HepG2 (cell line): ENCODE data around the gene VENTX.
"Not testable (repeated sequence)": the region's sequence is repeated elsewhere in the genome, so short reads cannot be mapped to it uniquely, and the experiment has no call there.

Experiments
- FOXA3 ChIP-seq: IDR thresholded peaks from 2 replicates; pipeline ENCODE4 v1.6.1; 2016; ENCODE audit warnings: missing genetic modification reagents, missing compliant biosample characterization
- MYNN ChIP-seq: sonication (generic); formaldehyde crosslinking; IDR thresholded peaks from 2 replicates; pipeline ENCODE4 v1.4.0; 2020; ENCODE audit warnings: mild to moderate bottlenecking, low read depth, missing genetic modification reagents
- POLR2A ChIP-seq, 2 experiments: IDR thresholded peaks; 2 replicates each; pipeline ENCODE4 v1.6.1; 2011; ENCODE audit warnings: low read depth in 2 of 2, low read length in 2 of 2, mild to moderate bottlenecking in 1 of 2, moderate library complexity in 1 of 2; ENCODE audit not compliant: insufficient read depth in 1 of 2
- SIN3A ChIP-seq: IDR thresholded peaks from 2 replicates; pipeline ENCODE4 v1.6.1; 2011; ENCODE audit warnings: low read depth, mild to moderate bottlenecking, control low read depth, low read length, borderline replicate concordance
- SP1 ChIP-seq, 2 experiments: fragments of 450-650 bp in 1 of 2; sonication (generic) in 1 of 2; formaldehyde crosslinking in 1 of 2; IDR thresholded peaks; 2 replicates each; pipeline versions ENCODE4 v1.4.0 to v1.6.1; 2016 to 2020; ENCODE audit warnings: missing genetic modification reagents in 1 of 2
- STAT5B ChIP-seq: sonication (generic); formaldehyde crosslinking; IDR thresholded peaks from 2 replicates; pipeline ENCODE4 v1.4.0; 2020; ENCODE audit warnings: missing genetic modification reagents
- ZNF619 ChIP-seq: sonication (generic); formaldehyde crosslinking; IDR thresholded peaks from 2 replicates; pipeline ENCODE4 v1.4.0; 2020; ENCODE audit warnings: mild to moderate bottlenecking, missing genetic modification reagents
- ZZZ3 ChIP-seq: sonication (generic); formaldehyde crosslinking; IDR thresholded peaks from 2 replicates; pipeline ENCODE4 v1.4.0; 2020; ENCODE audit warnings: missing genetic modification reagents, mild to moderate bottlenecking, borderline replicate concordance
- TF ChIP-seq, protein P1 (sequence below): sonication (generic); formaldehyde crosslinking; IDR thresholded peaks from 2 replicates; pipeline ENCODE4 v1.5.0; 2020; ENCODE audit warnings: mild to moderate bottlenecking, missing genetic modification reagents, moderate library complexity
- TF ChIP-seq, protein P2 (sequence below): sonication (generic); formaldehyde crosslinking; conservative IDR thresholded peaks from 2 replicates; pipeline ENCODE4 v1.8.0; 2022; ENCODE audit warnings: missing genetic modification reagents
- TF ChIP-seq, protein P3 (sequence below): sonication (generic); formaldehyde crosslinking; IDR thresholded peaks from 2 replicates; pipeline ENCODE4 v1.4.0; 2020; ENCODE audit warnings: missing genetic modification reagents

DNA sequence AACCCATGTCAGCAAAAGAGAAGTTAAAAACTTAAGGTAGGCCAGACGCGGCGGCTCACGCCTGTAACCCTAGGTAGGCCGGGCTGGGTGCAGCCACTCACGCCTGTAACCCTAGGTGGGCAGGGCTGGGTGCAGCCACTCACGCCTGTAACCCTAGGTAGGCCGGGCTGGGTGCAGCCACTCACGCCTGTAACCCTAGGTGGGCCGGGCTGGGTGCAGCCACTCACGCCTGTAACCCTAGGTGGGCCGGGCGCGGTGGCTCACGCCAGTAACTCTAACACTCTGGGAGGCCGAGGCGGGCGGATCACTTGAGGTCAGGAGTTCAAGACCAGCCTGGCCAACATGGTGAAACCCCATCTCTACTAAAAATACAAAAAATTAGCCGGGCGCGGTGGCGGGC is 15.9 kb upstream of the VENTX start:
- not testable (repeated sequence) for TF ChIP-seq STAT5B (CRISPR knock-in tag); SIN3A; SP1 (IDR thresholded peaks at IDR 0.05); SP1 (CRISPR knock-in tag; IDR thresholded peaks at IDR 0.05); MYNN; FOXA3 (CRISPR knock-in tag); ZNF619 (CRISPR knock-in tag); ZZZ3; POLR2A (IDR thresholded peaks at IDR 0.05; ENCODE audit: insufficient read depth in 1 of 2, low read depth in 2 of 2, low read length in 2 of 2)
- TF ChIP-seq, protein P1, sequence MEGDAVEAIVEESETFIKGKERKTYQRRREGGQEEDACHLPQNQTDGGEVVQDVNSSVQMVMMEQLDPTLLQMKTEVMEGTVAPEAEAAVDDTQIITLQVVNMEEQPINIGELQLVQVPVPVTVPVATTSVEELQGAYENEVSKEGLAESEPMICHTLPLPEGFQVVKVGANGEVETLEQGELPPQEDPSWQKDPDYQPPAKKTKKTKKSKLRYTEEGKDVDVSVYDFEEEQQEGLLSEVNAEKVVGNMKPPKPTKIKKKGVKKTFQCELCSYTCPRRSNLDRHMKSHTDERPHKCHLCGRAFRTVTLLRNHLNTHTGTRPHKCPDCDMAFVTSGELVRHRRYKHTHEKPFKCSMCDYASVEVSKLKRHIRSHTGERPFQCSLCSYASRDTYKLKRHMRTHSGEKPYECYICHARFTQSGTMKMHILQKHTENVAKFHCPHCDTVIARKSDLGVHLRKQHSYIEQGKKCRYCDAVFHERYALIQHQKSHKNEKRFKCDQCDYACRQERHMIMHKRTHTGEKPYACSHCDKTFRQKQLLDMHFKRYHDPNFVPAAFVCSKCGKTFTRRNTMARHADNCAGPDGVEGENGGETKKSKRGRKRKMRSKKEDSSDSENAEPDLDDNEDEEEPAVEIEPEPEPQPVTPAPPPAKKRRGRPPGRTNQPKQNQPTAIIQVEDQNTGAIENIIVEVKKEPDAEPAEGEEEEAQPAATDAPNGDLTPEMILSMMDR (CRISPR knock-in tag), result not testable (repeated sequence)
- TF ChIP-seq, protein P2, sequence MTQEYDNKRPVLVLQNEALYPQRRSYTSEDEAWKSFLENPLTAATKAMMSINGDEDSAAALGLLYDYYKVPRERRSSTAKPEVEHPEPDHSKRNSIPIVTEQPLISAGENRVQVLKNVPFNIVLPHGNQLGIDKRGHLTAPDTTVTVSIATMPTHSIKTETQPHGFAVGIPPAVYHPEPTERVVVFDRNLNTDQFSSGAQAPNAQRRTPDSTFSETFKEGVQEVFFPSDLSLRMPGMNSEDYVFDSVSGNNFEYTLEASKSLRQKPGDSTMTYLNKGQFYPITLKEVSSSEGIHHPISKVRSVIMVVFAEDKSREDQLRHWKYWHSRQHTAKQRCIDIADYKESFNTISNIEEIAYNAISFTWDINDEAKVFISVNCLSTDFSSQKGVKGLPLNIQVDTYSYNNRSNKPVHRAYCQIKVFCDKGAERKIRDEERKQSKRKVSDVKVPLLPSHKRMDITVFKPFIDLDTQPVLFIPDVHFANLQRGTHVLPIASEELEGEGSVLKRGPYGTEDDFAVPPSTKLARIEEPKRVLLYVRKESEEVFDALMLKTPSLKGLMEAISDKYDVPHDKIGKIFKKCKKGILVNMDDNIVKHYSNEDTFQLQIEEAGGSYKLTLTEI (CRISPR knock-in tag), result not testable (repeated sequence)
- TF ChIP-seq, protein P3, sequence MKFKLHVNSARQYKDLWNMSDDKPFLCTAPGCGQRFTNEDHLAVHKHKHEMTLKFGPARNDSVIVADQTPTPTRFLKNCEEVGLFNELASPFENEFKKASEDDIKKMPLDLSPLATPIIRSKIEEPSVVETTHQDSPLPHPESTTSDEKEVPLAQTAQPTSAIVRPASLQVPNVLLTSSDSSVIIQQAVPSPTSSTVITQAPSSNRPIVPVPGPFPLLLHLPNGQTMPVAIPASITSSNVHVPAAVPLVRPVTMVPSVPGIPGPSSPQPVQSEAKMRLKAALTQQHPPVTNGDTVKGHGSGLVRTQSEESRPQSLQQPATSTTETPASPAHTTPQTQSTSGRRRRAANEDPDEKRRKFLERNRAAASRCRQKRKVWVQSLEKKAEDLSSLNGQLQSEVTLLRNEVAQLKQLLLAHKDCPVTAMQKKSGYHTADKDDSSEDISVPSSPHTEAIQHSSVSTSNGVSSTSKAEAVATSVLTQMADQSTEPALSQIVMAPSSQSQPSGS (CRISPR knock-in tag), result not testable (repeated sequence)
